Gastroesophageal sphincter (tissue), 4 donors: ENCODE data around the gene PDLIM3. TPM values are rescaled to one million over a fixed set of nuclear protein-coding genes. Genes with fewer than 3 reads are reported as not detected.

ENCODE experiments used
- ATAC-seq: fragments of 150-250 bp; one replicate; pipeline ENCODE4 v1.9.1; 2016; ENCODE audit warnings: mild to moderate bottlenecking, moderate library complexity
- H3K27ac ChIP-seq, 4 donors: fragments of 200-600 bp; sonication (generic) in 3 of 4; 1 replicate in 3 of 4; 2 replicates in 1 of 4; pipeline ENCODE4 v1.5.1; 2016 to 2019
- H3K27me3 ChIP-seq: fragments of 200-600 bp; sonication (generic); one replicate; pipeline ENCODE4 v1.5.1; 2019
- H3K36me3 ChIP-seq, 2 donors: fragments of 200-600 bp; sonication (generic); one replicate each; pipeline ENCODE4 v1.5.1; 2019; ENCODE audit warnings: control low read depth in 1 of 2
- H3K4me1 ChIP-seq, 3 donors: fragments of 200-600 bp; sonication (generic); 1 replicate in 2 of 3; 2 replicates in 1 of 3; pipeline ENCODE4 v1.5.1; 2016 to 2019; ENCODE audit warnings: control low read depth in 2 of 3
- H3K4me3 ChIP-seq, 2 donors: fragments of 200-600 bp; sonication (generic); one replicate each; pipeline ENCODE4 v1.5.1; 2019; ENCODE audit warnings: mild to moderate bottlenecking in 1 of 2, moderate library complexity in 1 of 2
- H3K9me3 ChIP-seq, 3 donors: fragments of 200-600 bp; sonication (generic); one replicate each; pipeline ENCODE4 v1.5.1; 2017 to 2019; ENCODE audit warnings: control low read depth in 2 of 3
- CTCF ChIP-seq, 4 experiments: fragments of 200-600 bp in 2 of 4; fragments of 450-650 bp in 2 of 4; sonication (generic) in 1 of 4; IDR thresholded peaks; one replicate each; pipeline ENCODE4 v1.5.1; 2017 to 2019; ENCODE audit warnings: antibody characterized with exemption in 4 of 4, mild to moderate bottlenecking in 2 of 4, moderate library complexity in 2 of 4
- EP300 ChIP-seq: sonication (generic); formaldehyde crosslinking; IDR thresholded peaks from one replicate; pipeline ENCODE4 v1.6.1; 2017; ENCODE audit warnings: antibody characterized with exemption, mild to moderate bottlenecking
- POLR2A ChIP-seq, 2 donors: fragments of 450-650 bp; IDR thresholded peaks; one replicate each; pipeline ENCODE4 v1.6.1; 2017; ENCODE audit warnings: antibody characterized with exemption in 2 of 2, mild to moderate bottlenecking in 2 of 2, moderate library complexity in 1 of 2
- POLR2AphosphoS5 ChIP-seq: sonication (generic); formaldehyde crosslinking; IDR thresholded peaks from one replicate; pipeline ENCODE4 v1.6.1; 2017; ENCODE audit warnings: antibody characterized with exemption
- WGBS, 2 donors: methylation state at CpG; one replicate each; pipeline ENCODE4 v1.1.5; 2018; ENCODE audit warnings: low coverage in 1 of 2; 5-methylcytosine and 5-hydroxymethylcytosine counted together
- total RNA-seq, 4 donors: library from RNA; depleted of rRNA; stranded (reverse); fragments of >200 nt; gene quantifications; one replicate each; pipeline ENCODE4 v1.1.0, GENCODE V29; 2016

Gene PDLIM3
- total RNA-seq, 4 donors from 2014 or later = 1,505 to 2,123 (median 1,752) TPM

- Histone ChIP-seq H3K36me3 (peaks cover 0 to 36% of the 10 kb centered on the region in 2 donors), H3K4me3 (no peak overlapping the region), H3K27me3 (no peaks in the 10 kb centered on the region), H3K27ac (peak overlapping the region; percentile 43 to 76 (median 60)), H3K4me1 (peaks cover 5 to 71% (median 11%) of the 10 kb centered on the region in 3 donors), H3K9me3 (no peaks in the 10 kb centered on the region)
- TF ChIP-seq CTCF (IDR thresholded peaks at IDR 0.05) = no peak
- TF ChIP-seq EP300 = no peak
- TF ChIP-seq POLR2A (IDR thresholded peaks at IDR 0.05) = no peak
- TF ChIP-seq POLR2AphosphoS5 = no peak
- WGBS, 2 donors = 33 to 64% methylated on average over 1 to 3 of the region's 4 CpGs
- no peak for ATAC-seq
Measured at GRCh38 chr4:185508181-185508580, 27.1 kb downstream of the PDLIM3 start.

- H3K27me3 ChIP-seq = no peaks in the 10 kb centered on the region
- WGBS, 2 donors = 80 to 93% methylated on average over 3 to 12 of the region's 20 CpGs
- H3K36me3 ChIP-seq = peaks cover 0 to 54% of the 10 kb centered on the region in 2 donors
- ATAC-seq = no peak
- no peak overlapping the region for H3K4me3 ChIP-seq
- peak overlapping the region in 3 of 4 donors; percentile 84 to 85 (median 85) for H3K27ac ChIP-seq
- H3K9me3 ChIP-seq = peaks cover 0 to 4% (median 0%) of the 10 kb centered on the region in 3 donors
- no peak for TF ChIP-seq POLR2AphosphoS5
- TF ChIP-seq EP300 = no peak
- no peak for TF ChIP-seq CTCF (IDR thresholded peaks at IDR 0.05)
- TF ChIP-seq POLR2A (IDR thresholded peaks at IDR 0.05) = no peak
- H3K4me1 ChIP-seq = peaks cover 0 to 56% (median 7%) of the 10 kb centered on the region in 3 donors
Measured at GRCh38 chr4:185506422-185506821, 28.9 kb downstream of the PDLIM3 start.

GRCh38 chr4:185504098-185505047 is 30.9 kb downstream of the PDLIM3 start:
- Histone ChIP-seq H3K4me1 (peaks cover 0 to 38% (median 7%) of the 10 kb centered on the region in 3 donors), H3K27ac (peak overlapping the region; percentile 84 to 99 (median 85)), H3K9me3 (peaks cover 0 to 14% (median 0%) of the 10 kb centered on the region in 3 donors), H3K27me3 (no peaks in the 10 kb centered on the region), H3K36me3 (peaks cover 0 to 63% of the 10 kb centered on the region in 2 donors), H3K4me3 (peak overlapping the region in 1 of 2 donors; percentile 34)
- ATAC-seq = peak; percentile 89
- TF ChIP-seq POLR2A (IDR thresholded peaks at IDR 0.05) (no peak), EP300 (peak; percentile 56), POLR2AphosphoS5 (peak; percentile 89), CTCF (IDR thresholded peaks at IDR 0.05) (peak in 2 of 4 experiments; percentile 23 to 29)
- 36 to 39% methylated on average over 10 to 21 of the region's 21 CpGs for WGBS, 2 donors

GRCh38 chr4:185502386-185502785 is 32.9 kb downstream of the PDLIM3 start:
- 67 to 83% methylated on average over 4 to 8 of the region's 11 CpGs for WGBS, 2 donors
- peaks cover 0 to 55% of the 10 kb centered on the region in 2 donors for H3K36me3 ChIP-seq
- no peak overlapping the region for H3K4me3 ChIP-seq
- H3K27ac ChIP-seq = peak overlapping the region in 2 of 4 donors; percentile 84 to 85
- peaks cover 0 to 14% (median 0%) of the 10 kb centered on the region in 3 donors for H3K9me3 ChIP-seq
- H3K27me3 ChIP-seq = no peaks in the 10 kb centered on the region
- H3K4me1 ChIP-seq = peaks cover 0 to 30% (median 5%) of the 10 kb centered on the region in 3 donors
- no peak for ATAC-seq
- TF ChIP-seq CTCF (IDR thresholded peaks at IDR 0.05) (no peak), EP300 (no peak), POLR2AphosphoS5 (no peak), POLR2A (IDR thresholded peaks at IDR 0.05) (no peak)
